IPS-18a (cell line): ENCODE measurements around the gene AP2A2.
"Not testable (repeated sequence)": the region's sequence is repeated elsewhere in the genome, so short reads cannot be mapped to it uniquely, and the experiment has no call there.

Source experiments
- H3K27ac ChIP-seq: one replicate; pipeline ENCODE4 v1.5.1; 2013; ENCODE audit warnings: low read length
- H3K27me3 ChIP-seq: one replicate; pipeline ENCODE4 v1.6.1; 2013; ENCODE audit warnings: mild to moderate bottlenecking, low read length; ENCODE audit not compliant: control insufficient read depth, insufficient read depth
- H3K36me3 ChIP-seq: one replicate; pipeline ENCODE4 v1.6.1; 2013; ENCODE audit warnings: low read depth, low read length; ENCODE audit not compliant: control insufficient read depth
- H3K4me1 ChIP-seq: one replicate; pipeline ENCODE4 v1.6.1; 2013; ENCODE audit warnings: low read depth, low read length; ENCODE audit not compliant: control insufficient read depth
- H3K4me3 ChIP-seq: one replicate; pipeline ENCODE4 v1.5.1; 2013; ENCODE audit warnings: low read length
- H3K9ac ChIP-seq: one replicate; pipeline ENCODE4 v1.6.1; 2013; ENCODE audit warnings: mild to moderate bottlenecking, low read length, moderate library complexity
- H3K9me3 ChIP-seq: one replicate; pipeline ENCODE4 v1.6.1; 2013; ENCODE audit warnings: low read depth, low read length; ENCODE audit not compliant: control insufficient read depth

AP2A2 gene

DNA sequence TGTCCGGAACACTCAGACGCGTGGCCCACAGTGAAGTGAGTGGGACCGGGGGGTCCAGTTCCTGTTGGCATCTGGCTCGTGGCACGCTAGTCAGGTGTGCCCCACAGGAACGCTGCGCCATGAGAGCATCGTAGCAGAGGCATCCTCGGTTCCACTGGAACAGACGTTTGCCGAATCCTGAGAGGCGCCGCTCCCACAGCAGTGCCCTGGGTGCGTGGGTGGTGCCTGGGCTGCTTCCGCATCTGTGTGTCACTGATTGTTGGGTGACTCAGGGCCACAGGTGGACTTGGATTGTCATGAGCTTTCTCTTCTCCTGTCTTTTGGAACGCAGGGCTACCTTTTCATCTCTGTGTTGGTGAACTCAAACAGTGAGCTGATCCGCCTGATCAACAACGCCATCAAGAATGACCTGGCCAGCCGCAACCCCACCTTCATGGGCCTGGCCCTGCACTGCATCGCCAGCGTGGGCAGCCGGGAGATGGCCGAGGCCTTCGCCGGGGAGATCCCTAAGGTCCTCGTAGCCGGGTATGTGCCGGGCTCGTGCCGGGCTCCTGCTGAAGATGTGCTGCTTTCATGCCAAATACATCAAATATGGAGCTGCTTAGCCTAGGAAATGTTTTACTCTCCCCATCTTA, 46.2 kb downstream of the AP2A2 start:
- Histone ChIP-seq H3K27ac (no peak overlapping the region), H3K4me3 (no peak overlapping the region), H3K4me1 (no peaks in the 10 kb centered on the region), H3K36me3 (peaks cover 20% of the 10 kb centered on the region), H3K9me3 (no peaks in the 10 kb centered on the region), H3K27me3 (no peaks in the 10 kb centered on the region), H3K9ac (no peak overlapping the region)

DNA sequence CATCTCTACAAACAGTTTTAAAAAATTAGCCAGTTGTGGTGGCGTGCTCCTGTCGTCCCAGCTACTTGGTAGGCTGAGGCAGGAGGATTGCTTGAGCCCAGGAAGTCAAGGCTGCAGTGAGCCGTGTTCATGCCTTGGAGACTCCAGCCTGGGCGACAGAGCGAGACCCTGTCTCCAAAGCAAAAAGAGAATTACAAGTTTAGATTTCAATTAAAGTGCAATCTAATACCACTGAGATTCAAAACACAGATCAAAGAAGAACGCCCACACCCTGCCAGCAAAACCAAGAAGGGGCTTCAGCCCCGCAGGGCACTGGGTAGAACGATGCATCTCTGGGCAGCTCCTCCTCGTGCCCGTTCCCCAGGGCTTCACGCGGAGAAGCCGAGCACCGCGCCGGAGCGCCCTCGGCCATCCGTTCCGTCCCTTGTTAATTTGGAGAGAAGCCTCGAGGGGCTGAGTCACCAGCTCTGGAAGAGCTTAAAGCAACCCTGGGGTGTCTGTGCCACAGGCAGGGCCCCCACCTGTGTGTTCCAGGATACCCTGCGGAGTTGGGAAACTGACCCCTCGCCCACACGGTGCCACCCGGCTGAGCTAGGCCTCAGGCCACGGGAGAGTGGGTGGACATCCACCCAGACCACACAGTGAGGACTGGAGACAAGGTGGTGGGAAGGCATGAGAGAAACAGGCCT, 47.0 kb downstream of the AP2A2 start:
- H3K36me3 ChIP-seq = peaks cover 27% of the 10 kb centered on the region
- no peaks in the 10 kb centered on the region for H3K9me3 ChIP-seq
- H3K4me1 ChIP-seq = no peaks in the 10 kb centered on the region
- H3K4me3 ChIP-seq = no peak overlapping the region
- no peak overlapping the region for H3K27ac ChIP-seq
- no peaks in the 10 kb centered on the region for H3K27me3 ChIP-seq
- no peak overlapping the region for H3K9ac ChIP-seq

DNA sequence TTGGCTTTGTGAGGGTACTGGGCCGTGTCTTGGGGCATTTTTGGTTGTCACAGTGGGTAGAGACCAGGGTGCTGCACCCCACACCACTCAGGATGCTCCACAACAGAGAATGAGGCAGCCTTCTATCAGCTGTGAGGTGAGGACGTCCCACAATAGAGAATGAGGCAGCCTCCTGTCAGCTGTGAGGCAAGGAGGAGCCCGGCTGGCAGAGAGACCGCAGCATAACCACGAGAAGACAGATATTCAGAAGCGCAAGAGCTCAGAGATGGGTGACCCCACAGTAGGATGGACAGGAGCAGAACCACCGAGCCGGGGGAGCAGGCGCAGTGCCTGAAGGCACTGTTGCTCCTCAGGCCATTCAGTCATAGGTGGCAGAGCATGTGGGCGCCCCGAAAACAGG, 47.6 kb downstream of the AP2A2 start:
- H3K36me3 ChIP-seq = peaks cover 28% of the 10 kb centered on the region
- no peak overlapping the region for H3K4me3 ChIP-seq

DNA sequence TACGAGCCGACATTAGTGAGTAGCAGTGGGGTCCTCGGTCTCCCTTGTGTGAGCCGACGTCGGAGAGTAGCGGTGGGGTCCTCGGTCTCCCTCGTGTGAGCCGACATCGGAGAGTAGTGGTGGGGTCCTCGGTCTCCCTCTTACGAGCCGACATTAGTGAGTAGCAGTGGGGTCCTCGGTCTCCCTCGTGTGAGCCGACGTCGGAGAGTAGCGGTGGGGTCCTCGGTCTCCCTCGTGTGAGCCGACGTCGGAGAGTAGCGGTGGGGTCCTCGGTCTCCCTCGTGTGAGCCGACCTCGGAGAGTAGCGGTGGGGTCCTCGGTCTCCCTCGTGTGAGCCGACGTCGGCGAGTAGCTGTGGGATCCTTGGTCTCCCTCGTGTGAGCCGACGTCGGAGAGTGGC, 49.7 kb downstream of the AP2A2 start:
- H3K27ac ChIP-seq, H3K9ac ChIP-seq, H3K4me3 ChIP-seq, H3K9me3 ChIP-seq, H3K27me3 ChIP-seq, H3K4me1 ChIP-seq: not testable (repeated sequence)
- H3K36me3 ChIP-seq = peaks cover 33% of the 10 kb centered on the region

More for the DNA sequence above, 47.6 kb downstream of the AP2A2 start:
- no peak overlapping the region for H3K27ac ChIP-seq
- no peaks in the 10 kb centered on the region for H3K27me3 ChIP-seq
- no peaks in the 10 kb centered on the region for H3K9me3 ChIP-seq
- H3K4me1 ChIP-seq = no peaks in the 10 kb centered on the region
- no peak overlapping the region for H3K9ac ChIP-seq

DNA sequence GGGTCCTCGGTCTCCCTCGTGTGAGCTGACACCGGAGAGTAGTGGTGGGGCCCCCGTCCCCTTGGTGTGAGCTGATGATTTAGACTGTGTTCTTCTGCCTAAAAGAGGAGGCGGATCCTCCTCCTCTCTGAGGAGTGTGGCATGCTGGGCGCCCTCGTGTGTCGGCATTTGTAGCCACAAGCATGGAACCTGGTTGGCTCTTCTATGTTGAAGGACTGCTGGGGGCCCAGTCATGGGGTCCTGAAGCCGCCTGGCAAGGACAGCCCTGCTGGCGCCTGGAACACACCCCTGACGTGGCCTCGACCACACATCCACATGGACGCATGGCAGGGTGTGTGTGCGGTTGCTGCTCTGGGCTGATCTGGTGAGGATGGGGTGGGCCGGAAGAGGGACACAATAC, 50.2 kb downstream of the AP2A2 start:
- no peak overlapping the region for H3K4me3 ChIP-seq
- H3K9me3 ChIP-seq = no peaks in the 10 kb centered on the region
- H3K9ac ChIP-seq = no peak overlapping the region
- H3K27ac ChIP-seq = no peak overlapping the region
- peaks cover 33% of the 10 kb centered on the region for H3K36me3 ChIP-seq
- no peaks in the 10 kb centered on the region for H3K4me1 ChIP-seq
- H3K27me3 ChIP-seq = no peaks in the 10 kb centered on the region

DNA sequence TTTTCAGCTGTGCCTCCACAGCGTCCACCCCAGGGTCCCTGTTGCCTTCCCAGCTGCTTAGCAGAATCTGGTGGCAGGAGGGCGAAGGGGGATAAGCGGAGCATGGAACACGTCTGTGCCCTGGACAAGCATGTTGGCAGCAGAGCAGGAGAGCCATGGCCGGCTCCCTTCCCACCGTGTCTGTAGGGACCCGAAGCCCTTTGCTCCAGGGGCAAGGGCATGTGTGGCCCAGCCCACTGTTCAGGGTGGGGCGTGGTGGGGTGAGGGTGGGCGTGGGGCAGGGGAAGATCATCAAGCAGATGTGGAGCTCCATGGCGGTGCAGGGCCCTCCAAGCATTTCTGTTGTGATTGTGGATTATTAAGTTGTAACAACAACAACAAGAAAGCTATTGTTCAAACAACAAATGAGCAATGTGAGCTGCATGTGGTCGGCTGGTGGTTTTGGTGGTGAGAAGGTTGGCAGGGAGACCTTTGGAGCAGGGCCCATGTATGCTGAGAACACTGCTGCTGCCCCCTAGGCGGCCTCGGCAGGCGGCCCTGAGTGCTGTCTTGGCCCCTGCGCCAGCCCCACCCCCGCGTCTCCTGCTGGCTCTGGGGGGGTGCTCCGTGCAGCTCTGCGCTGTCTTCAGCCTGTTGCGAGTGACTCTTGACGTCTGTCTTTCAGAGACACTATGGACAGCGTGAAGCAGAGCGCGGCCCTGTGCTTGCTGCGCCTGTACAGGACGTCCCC, 50.9 kb downstream of the AP2A2 start:
- Histone ChIP-seq H3K27me3 (no peaks in the 10 kb centered on the region), H3K4me3 (no peak overlapping the region), H3K9me3 (no peaks in the 10 kb centered on the region), H3K36me3 (peaks cover 39% of the 10 kb centered on the region), H3K27ac (no peak overlapping the region), H3K4me1 (no peaks in the 10 kb centered on the region), H3K9ac (no peak overlapping the region)

DNA sequence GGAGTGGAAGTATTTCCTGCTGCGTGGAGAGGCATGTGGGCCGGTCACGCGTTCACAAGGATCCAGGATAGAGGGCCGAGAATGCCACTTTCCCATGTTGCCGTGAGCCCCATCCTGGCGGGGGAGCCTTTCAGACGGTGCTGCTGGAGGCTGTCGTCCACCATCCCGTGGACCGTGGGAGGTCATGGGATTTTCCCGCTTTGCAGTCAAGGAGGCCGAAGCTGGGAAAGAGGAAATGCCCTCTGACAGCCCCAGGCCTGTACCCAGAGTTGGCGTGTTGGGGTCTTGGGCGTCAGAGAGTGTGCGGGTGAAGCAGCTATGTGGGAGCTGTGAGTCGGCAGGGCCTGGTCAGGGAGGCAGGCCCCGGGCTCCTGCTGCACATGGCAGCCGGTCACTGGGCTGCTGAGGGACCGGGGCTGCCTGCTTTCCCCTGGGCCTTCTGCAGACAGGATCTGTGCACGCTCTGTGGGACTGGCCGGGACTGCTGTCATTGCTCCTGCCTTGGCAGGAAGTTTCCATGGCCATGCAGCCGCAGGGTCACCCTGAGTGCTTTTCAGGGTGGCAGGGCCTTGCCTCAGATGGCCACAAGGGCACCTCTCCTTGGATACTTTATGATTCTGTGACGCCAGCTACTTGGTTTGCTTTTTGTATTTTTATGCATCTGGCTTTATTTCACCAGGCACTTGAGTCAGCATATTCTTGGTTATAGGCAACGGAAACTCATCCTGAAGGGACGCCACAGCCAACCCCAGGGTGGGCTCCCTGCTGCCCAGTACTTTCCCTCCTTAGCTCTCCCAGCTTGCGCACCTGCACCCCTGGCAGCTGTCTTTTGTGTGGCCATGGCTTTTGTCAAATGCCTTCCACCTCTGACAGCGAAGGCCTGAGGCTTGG, 52.4 kb downstream of the AP2A2 start:
- H3K27me3 ChIP-seq = no peaks in the 10 kb centered on the region
- H3K27ac ChIP-seq = no peak overlapping the region
- no peak overlapping the region for H3K9ac ChIP-seq
- H3K36me3 ChIP-seq = peaks cover 34% of the 10 kb centered on the region
- no peaks in the 10 kb centered on the region for H3K4me1 ChIP-seq
- no peaks in the 10 kb centered on the region for H3K9me3 ChIP-seq
- H3K4me3 ChIP-seq = no peak overlapping the region

DNA sequence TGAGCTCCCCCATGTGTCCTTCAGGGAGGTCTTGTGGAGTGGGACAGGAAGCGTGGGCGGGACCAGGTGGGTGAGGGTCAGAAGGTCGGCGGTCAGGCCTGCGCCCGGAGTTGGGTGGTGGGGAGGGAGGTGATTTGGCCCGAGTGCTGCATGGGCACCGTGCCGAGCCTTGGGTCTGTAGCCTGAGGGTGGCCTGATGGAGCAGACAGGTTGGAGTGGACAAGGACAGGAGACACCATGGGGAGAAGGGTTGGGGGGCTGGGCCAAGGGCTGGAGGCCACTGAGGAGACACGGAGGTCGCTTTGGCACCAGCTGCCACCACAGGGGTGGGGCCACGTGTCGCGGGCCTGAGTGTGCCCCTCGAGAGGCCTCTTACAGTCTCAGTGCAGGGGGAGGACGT, 53.1 kb downstream of the AP2A2 start:
- H3K4me3 ChIP-seq = no peak overlapping the region
- peaks cover 34% of the 10 kb centered on the region for H3K36me3 ChIP-seq
- no peaks in the 10 kb centered on the region for H3K9me3 ChIP-seq
- no peak overlapping the region for H3K9ac ChIP-seq
- H3K27me3 ChIP-seq = no peaks in the 10 kb centered on the region
- no peaks in the 10 kb centered on the region for H3K4me1 ChIP-seq
- no peak overlapping the region for H3K27ac ChIP-seq

DNA sequence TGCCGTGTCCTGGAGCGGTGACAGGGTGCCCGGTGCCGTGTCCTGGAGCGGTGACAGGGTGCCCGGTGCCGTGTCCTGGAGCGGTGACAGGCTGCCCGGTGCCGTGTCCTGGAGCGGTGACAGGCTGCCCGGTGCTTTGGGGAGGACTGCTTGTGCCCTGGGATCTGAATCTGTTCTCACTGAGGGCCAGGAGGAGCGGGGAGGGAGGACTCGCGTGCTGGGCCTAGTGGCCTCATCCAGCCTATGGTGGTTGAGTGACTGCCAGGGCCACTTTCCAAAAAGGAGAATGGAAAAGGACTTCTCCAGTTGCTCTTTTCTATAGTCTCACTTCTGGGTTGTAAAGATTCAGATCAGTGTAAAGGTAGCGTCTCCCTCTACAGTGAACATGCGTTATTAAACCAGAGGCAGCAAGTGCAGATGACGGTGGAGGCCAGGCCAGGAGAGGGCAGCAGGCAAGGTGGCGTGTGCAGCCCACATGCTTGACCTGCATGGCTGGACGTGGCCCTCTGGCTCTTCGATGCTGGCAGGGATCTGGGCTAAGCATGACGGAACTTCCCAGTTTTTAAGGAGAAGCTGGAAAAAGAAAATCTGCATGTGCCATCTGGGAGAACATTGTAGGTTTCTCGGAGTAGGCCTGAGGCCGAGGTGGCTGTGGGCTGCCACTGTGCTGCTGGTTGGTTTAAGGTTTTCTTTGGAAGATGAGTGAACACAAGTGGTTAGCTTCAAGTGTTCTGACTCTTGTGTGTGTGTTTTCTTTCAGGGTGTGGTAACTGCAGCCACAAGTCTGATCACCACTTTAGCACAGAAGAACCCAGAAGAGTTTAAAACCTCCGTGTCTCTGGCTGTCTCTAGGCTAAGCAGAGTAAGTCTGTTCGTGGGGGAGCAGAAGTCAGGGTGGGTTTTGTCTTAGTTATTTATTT, 55.0 kb downstream of the AP2A2 start:
- Histone ChIP-seq H3K36me3 (peaks cover 54% of the 10 kb centered on the region), H3K9ac (no peak overlapping the region), H3K9me3 (no peaks in the 10 kb centered on the region)

DNA sequence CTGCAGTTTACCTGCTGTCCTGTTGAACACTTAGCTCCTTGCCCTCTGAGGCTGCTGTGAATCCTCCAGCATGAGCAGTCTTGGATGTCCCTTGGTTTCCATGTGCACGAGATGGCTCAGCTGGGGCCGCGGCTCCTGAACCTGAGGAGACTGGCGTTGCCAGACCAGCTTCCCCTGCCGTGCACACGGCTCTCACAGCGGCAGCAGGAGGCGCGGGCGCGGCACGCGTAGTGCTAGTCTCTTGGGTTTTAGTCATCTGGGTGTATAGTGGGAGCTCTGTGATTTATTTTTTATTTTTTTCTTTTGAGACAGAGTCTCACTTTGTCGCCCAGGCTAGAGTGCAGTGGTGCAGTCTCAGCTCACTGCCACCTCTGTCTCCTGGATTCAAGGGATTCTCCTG, 56.1 kb downstream of the AP2A2 start:
- Histone ChIP-seq H3K9me3 (no peaks in the 10 kb centered on the region), H3K27ac (no peak overlapping the region)

More for the DNA sequence above, 55.0 kb downstream of the AP2A2 start:
- Histone ChIP-seq H3K4me3 (no peak overlapping the region), H3K4me1 (no peaks in the 10 kb centered on the region), H3K27me3 (no peaks in the 10 kb centered on the region), H3K27ac (no peak overlapping the region)

More for the DNA sequence above, 56.1 kb downstream of the AP2A2 start:
- peaks cover 64% of the 10 kb centered on the region for H3K36me3 ChIP-seq
- H3K4me1 ChIP-seq = no peaks in the 10 kb centered on the region
- H3K4me3 ChIP-seq = no peak overlapping the region
- no peaks in the 10 kb centered on the region for H3K27me3 ChIP-seq
- no peak overlapping the region for H3K9ac ChIP-seq
